Measurements from ENCODE around the gene MIOS. TPM values are rescaled to one million over a fixed set of nuclear protein-coding genes. Genes with fewer than 3 reads are reported as not detected.

Gene MIOS
- total RNA-seq, 1 experiment from 2014 or later = 25.8 TPM

- no peak for TF ChIP-seq POLR2AphosphoS5 (IDR thresholded peaks at IDR 0.05; ENCODE audit: low read depth, low read length)
- DNase-seq (ENCODE audit: low read depth, low spot score) (no peak), ATAC-seq (no peak)
- Histone ChIP-seq H3K4me1 (ENCODE audit: control insufficient read depth in 1 of 2, insufficient read depth in 2 of 2, low read length in 2 of 2) (no peaks in the 10 kb centered on the region), H3K36me3 (ENCODE audit: control insufficient read depth in 1 of 2, insufficient read depth in 2 of 2, low read length in 2 of 2) (no peaks in the 10 kb centered on the region), H3K27me3 (ENCODE audit: insufficient read depth, low read length) (no peaks in the 10 kb centered on the region), H3K9ac (ENCODE audit: low read length) (no peak overlapping the region), H3K9me2 (ENCODE audit: insufficient read depth) (no peaks in the 10 kb centered on the region; the same call in 1 of the 2 replicates), H3K9me3 (ENCODE audit: control insufficient read depth in 1 of 2, insufficient read depth in 1 of 2, low read depth in 1 of 2, low read length in 2 of 2) (no peaks in the 10 kb centered on the region), H3K79me2 (ENCODE audit: insufficient read depth, low read length) (no peaks in the 10 kb centered on the region), H3K4me3 (replicated peaks in 1 of 2; ENCODE audit: low read depth in 1 of 2, low read length in 2 of 2) (no peak overlapping the region), H4K20me1 (ENCODE audit: insufficient read depth) (no peaks in the 10 kb centered on the region), H2AFZ (ENCODE audit: low read depth, low read length, poor library complexity, severe bottlenecking) (no peak overlapping the region), H3K27ac (ENCODE audit: low read depth, low read length) (no peak overlapping the region), H3K4me2 (ENCODE audit: low read length) (no peak overlapping the region)
- no TSS peak for BruUV-seq (replicated peaks)
- ChIA-PET CTCF (no interaction called here), POLR2A (no interaction called here), RAD21 (ENCODE audit: low non-redundant PET in 1 of 2, low total read pairs in 2 of 2, uncharacterized antibody in 2 of 2, unreplicated experiment in 2 of 2) (no interaction called here)
- intact Hi-C loops (cut with micrococcal nuclease) = no loop called here
These were observed 39.6 kb upstream of the MIOS start for GRCh38 chr7:7527047-7527446.

GRCh38 chr7:7529328-7529727, 37.4 kb upstream of the MIOS start:
- Histone ChIP-seq H3K36me3 (ENCODE audit: control insufficient read depth in 1 of 2, insufficient read depth in 2 of 2, low read length in 2 of 2) (no peaks in the 10 kb centered on the region), H3K4me2 (ENCODE audit: low read length) (no peak overlapping the region), H3K9ac (ENCODE audit: low read length) (no peak overlapping the region), H3K9me2 (ENCODE audit: insufficient read depth) (no peaks in the 10 kb centered on the region; the same call in 1 of the 2 replicates), H3K4me3 (replicated peaks in 1 of 2; ENCODE audit: low read depth in 1 of 2, low read length in 2 of 2) (no peak overlapping the region), H3K27ac (ENCODE audit: low read depth, low read length) (no peak overlapping the region), H3K27me3 (ENCODE audit: insufficient read depth, low read length) (no peaks in the 10 kb centered on the region), H4K20me1 (ENCODE audit: insufficient read depth) (no peaks in the 10 kb centered on the region), H3K9me3 (ENCODE audit: control insufficient read depth in 1 of 2, insufficient read depth in 1 of 2, low read depth in 1 of 2, low read length in 2 of 2) (no peaks in the 10 kb centered on the region), H3K79me2 (ENCODE audit: insufficient read depth, low read length) (no peaks in the 10 kb centered on the region), H3K4me1 (ENCODE audit: control insufficient read depth in 1 of 2, insufficient read depth in 2 of 2, low read length in 2 of 2) (no peaks in the 10 kb centered on the region), H2AFZ (ENCODE audit: low read depth, low read length, poor library complexity, severe bottlenecking) (no peak overlapping the region)
- no peak for ATAC-seq
- intact Hi-C loops (cut with micrococcal nuclease) = no loop called here
- DNase-seq (ENCODE audit: low read depth, low spot score) = no peak
- no TSS peak for BruUV-seq (replicated peaks)
- ChIA-PET POLR2A (no interaction called here), RAD21 (ENCODE audit: low non-redundant PET in 1 of 2, low total read pairs in 2 of 2, uncharacterized antibody in 2 of 2, unreplicated experiment in 2 of 2) (no interaction called here), CTCF (interaction anchor here (1.2 to 1.7 kb wide), 2 partner anchors 105 to 426 kb away, joined by 4 to 6 read pairs; no protein-coding TSS in a partner anchor)
- TF ChIP-seq ZNF274 (IDR thresholded peaks at IDR 0.05; ENCODE audit: low read depth, low read length) (no peak), SP1 (IDR thresholded peaks at IDR 0.05; ENCODE audit: low read depth) (no peak), REST (IDR thresholded peaks at IDR 0.05; ENCODE audit: low read depth) (no peak), ATF3 (IDR thresholded peaks at IDR 0.05) (no peak), ZFX (IDR thresholded peaks at IDR 0.05) (no peak), ELF1 (IDR thresholded peaks at IDR 0.05; ENCODE audit: borderline replicate concordance, low read depth) (no peak)
